Measurements from ENCODE around the gene HOXC11. TPM values are rescaled to one million over a fixed set of nuclear protein-coding genes. Genes with fewer than 3 reads are reported as not detected.

The HOXC11 gene
- total RNA-seq, 2 donors from 2014 or later: not detected

DNA sequence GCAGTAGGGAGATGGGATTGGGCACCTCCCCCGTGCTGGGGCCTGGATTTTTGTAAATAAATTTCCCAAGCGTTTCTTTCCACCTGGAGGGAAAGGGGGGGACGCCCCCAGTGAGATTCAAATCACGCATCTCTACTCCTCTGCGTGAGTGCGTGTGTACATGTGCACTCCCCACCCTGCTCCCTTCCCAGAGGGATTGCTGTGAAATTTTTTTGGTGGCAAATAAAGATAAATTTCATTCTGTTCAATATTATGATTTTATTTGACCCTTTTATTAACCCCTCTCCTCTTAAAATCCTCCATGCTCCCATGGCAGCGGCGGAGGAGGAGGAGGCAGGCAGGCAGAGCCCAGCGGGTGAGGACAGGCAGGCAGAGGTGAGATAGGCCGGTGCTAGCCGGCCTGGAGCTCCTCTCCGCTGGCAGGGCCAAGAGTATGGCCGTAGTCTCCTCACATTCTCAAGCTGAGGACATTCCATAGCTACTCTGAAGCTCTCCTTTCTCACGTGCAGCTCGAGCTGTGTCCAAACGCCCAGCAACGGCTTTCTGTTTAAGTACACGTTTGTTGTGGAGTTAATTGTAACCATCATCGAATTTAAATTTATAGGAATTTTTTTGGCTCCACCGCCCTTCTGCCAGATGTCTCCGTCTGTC is 3.4 kb downstream of the HOXC11 start:
- no peaks in the 10 kb centered on the region for H3K9me3 ChIP-seq
- H3K27me3 ChIP-seq: peaks cover 92% of the 10 kb centered on the region
- no peak overlapping the region for H3K27ac ChIP-seq
- no peak overlapping the region for H3K9ac ChIP-seq (ENCODE audit: low read depth in 2 of 2, low read length in 2 of 2)
- no peaks in the 10 kb centered on the region for H3K36me3 ChIP-seq
- intact Hi-C loops (cut with DNase I): no loop called here
- TF ChIP-seq, protein P1, sequence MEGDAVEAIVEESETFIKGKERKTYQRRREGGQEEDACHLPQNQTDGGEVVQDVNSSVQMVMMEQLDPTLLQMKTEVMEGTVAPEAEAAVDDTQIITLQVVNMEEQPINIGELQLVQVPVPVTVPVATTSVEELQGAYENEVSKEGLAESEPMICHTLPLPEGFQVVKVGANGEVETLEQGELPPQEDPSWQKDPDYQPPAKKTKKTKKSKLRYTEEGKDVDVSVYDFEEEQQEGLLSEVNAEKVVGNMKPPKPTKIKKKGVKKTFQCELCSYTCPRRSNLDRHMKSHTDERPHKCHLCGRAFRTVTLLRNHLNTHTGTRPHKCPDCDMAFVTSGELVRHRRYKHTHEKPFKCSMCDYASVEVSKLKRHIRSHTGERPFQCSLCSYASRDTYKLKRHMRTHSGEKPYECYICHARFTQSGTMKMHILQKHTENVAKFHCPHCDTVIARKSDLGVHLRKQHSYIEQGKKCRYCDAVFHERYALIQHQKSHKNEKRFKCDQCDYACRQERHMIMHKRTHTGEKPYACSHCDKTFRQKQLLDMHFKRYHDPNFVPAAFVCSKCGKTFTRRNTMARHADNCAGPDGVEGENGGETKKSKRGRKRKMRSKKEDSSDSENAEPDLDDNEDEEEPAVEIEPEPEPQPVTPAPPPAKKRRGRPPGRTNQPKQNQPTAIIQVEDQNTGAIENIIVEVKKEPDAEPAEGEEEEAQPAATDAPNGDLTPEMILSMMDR (IDR thresholded peaks at IDR 0.05): no peak
- no peak overlapping the region for H3K4me3 ChIP-seq
- no peaks in the 10 kb centered on the region for H3K4me1 ChIP-seq
- no peak for DNase-seq

DNA sequence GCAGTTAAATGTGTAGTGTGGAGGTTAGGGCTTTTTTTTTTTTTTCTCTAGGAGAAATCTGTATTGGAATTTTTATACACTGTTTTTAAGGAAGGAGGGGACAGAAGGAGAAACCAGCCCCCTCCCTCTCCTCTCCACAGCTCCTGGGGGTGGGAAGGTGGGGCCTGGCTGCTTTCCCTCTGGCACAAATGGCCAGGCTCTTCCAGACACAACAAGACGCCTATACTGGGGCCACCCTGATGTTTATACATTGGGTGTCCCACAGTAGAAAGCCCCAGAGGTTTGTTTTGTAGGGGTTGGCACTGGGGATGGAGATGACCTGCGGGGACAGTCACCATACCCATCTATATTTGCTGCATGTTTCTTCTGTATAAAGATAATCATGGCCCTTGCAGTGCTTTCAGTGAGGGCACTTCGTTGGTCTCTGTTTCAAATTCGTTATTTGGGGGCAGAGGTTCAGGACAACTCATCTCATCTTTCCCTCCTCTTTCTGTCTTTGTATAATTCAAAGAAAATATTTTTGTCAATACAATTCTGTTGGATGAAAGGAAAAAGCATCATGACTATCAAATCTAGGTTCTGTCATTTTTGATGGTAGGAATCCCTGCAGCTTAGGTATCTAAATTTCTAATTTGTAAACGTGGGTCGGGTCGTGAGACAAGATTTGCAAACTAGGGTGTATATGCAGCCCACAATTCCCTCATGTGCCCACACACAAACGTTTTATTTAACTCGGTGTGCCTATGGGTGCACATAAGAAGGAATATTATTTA is 4.1 kb downstream of the HOXC11 start:
- Histone ChIP-seq H3K4me1 (no peaks in the 10 kb centered on the region), H3K27me3 (peaks cover 92% of the 10 kb centered on the region), H3K9me3 (no peaks in the 10 kb centered on the region), H3K36me3 (no peaks in the 10 kb centered on the region), H3K27ac (no peak overlapping the region), H3K9ac (ENCODE audit: low read depth in 2 of 2, low read length in 2 of 2) (no peak overlapping the region), H3K4me3 (no peak overlapping the region)
- intact Hi-C loops (cut with DNase I): no loop called here
- DNase-seq: no peak
- TF ChIP-seq, protein P1 (IDR thresholded peaks at IDR 0.05): no peak

DNA sequence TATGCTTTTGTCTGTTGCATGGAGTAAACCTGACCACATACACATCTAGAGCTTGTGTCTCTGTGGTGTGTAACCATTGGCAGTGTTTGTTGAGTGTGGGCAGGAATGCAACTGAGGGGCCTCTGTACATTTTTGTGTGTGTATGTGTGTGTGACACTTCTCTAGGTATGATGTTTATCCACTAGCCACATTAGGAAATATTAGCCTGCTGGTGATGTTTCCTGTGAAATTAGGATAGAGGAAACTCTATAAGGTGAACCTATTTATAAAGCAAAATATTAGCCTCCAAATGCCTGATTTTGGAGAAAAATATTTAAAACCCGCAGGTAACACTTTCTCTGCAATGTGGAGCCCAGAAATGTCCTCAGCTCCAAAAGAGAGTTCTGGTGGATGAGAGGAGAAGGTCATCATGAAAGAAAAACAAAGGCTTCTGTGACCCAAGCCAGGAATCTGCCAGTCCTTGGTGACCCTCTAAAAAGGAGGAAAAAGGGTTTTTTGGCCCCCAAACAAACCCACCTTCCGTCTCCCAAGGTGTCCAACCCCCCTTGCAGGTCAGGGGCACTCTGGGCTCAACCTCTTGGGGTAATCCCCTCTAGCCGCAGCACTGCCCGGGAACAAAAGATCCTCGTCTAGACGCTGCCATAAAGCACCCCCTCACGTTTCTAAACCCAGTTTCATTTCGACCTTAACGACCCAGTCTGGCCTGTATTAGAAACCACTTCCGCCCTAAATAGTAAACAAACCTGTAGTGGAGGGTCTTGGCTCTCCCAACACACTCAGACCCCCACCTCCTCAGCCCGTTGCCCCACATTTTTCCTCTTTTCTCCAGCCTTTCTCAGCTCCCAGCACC is 4.9 kb downstream of the HOXC11 start:
- no peak for DNase-seq
- Histone ChIP-seq H3K27ac (no peak overlapping the region), H3K9ac (ENCODE audit: low read depth in 2 of 2, low read length in 2 of 2) (no peak overlapping the region), H3K27me3 (peaks cover 90% of the 10 kb centered on the region), H3K4me1 (no peaks in the 10 kb centered on the region), H3K36me3 (no peaks in the 10 kb centered on the region), H3K4me3 (no peak overlapping the region), H3K9me3 (no peaks in the 10 kb centered on the region)
- TF ChIP-seq, protein P1 (IDR thresholded peaks at IDR 0.05): no peak
- intact Hi-C loops (cut with DNase I): no loop called here

DNA sequence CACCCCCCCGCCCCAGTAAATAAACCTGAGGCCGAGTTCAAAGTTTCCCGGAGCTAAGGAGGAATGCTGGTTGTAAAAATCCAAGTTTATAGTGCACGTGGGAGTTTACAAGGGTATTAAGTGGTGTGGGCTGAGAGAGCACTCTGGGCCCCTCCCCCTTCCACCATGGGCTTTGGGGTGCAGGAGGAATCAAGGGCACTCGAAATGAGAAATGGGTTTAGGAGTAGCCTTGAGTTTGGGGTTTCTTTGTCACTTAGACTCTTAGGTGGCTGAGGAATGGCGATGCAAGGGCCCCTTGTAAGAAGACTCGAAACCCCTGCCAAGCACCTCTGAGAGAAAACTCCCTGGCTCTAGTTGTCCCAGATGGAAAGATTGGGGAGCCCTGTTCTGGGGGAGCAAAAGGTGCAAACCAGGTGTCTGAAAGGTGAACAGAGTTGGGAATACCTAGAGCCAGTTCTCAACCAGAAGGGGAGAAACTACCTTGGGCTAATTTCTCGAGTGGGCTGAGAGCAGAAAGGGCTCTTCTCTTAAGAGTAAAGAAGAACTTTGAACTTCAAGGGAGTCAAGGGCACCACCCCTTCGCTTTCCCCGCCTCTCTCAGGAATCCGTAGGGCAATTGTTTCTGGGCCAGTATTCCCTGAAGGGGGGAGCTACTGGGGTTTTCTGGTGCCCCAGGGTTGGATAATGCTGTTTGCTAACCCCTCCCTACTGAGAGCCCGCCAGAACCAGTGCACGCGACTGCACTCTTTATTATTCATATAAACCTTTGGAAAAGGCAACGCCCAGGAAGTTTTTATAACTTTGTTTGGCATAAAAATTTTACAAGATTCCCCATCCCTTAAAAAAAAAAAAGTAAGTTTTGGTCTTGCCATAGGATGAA is 5.8 kb downstream of the HOXC11 start:
- Histone ChIP-seq H3K27ac (no peak overlapping the region), H3K27me3 (peaks cover 90% of the 10 kb centered on the region), H3K4me3 (no peak overlapping the region), H3K36me3 (no peaks in the 10 kb centered on the region), H3K9ac (ENCODE audit: low read depth in 2 of 2, low read length in 2 of 2) (no peak overlapping the region), H3K9me3 (no peaks in the 10 kb centered on the region), H3K4me1 (no peaks in the 10 kb centered on the region)
- TF ChIP-seq, protein P1 (IDR thresholded peaks at IDR 0.05): no peak
- intact Hi-C loops (cut with DNase I): no loop called here
- peak; percentile 48 for DNase-seq
